Fibroblast of lung (primary cell): ENCODE results near the gene PDIA2. TPM values are rescaled to one million over a fixed set of nuclear protein-coding genes. Genes with fewer than 3 reads are reported as not detected.

Experiments
- DNase-seq, 2 donors: peaks; one replicate each; pipeline versions ENCODE4 v3.0.0 to v3.0.0-alpha.2; 2010; ENCODE audit warnings: low read depth in 2 of 2
- H2AFZ ChIP-seq: 2 replicates; pipeline ENCODE4 v1.5.1; 2012; ENCODE audit warnings: low read length, control low read depth, inconsistent platforms
- H3K27ac ChIP-seq: 2 replicates; pipeline ENCODE4 v1.5.1; 2011; ENCODE audit warnings: low read length, control low read depth; ENCODE audit not compliant: insufficient read depth
- H3K27me3 ChIP-seq: 2 replicates; pipeline ENCODE4 v1.5.1; 2011; ENCODE audit warnings: mild to moderate bottlenecking, low read length; ENCODE audit not compliant: control insufficient read depth, insufficient read depth
- H3K36me3 ChIP-seq: 2 replicates; pipeline ENCODE4 v1.5.1; 2011; ENCODE audit warnings: low read length; ENCODE audit not compliant: control insufficient read depth, insufficient read depth
- H3K4me1 ChIP-seq: 2 replicates; pipeline ENCODE4 v1.5.1; 2011; ENCODE audit warnings: low read length; ENCODE audit not compliant: control insufficient read depth, insufficient read depth; ENCODE audit errors: extremely low read depth
- H3K4me2 ChIP-seq: 2 replicates; pipeline ENCODE4 v1.5.1; 2011; ENCODE audit warnings: low read length, control low read depth; ENCODE audit not compliant: insufficient read depth; ENCODE audit errors: extremely low read depth
- H3K4me3 ChIP-seq, 4 experiments: fragments of 200-600 bp in 1 of 4; sonication (generic) in 1 of 4; replicated peaks in 1 of 4; 2 replicates each; pipeline ENCODE4 v1.5.1; 2011 to 2016; ENCODE audit warnings: low read length in 4 of 4, low read depth in 3 of 4, mild to moderate bottlenecking in 3 of 4, control low read depth in 2 of 4, inconsistent platforms in 1 of 4, mixed read lengths in 1 of 4; ENCODE audit not compliant: insufficient read depth in 1 of 4; ENCODE audit errors: control extremely low read depth in 1 of 4
- H3K79me2 ChIP-seq: 2 replicates; pipeline ENCODE4 v1.5.1; 2012; ENCODE audit warnings: mild to moderate bottlenecking, low read length, inconsistent platforms; ENCODE audit not compliant: control insufficient read depth, insufficient read depth
- H3K9ac ChIP-seq: 2 replicates; pipeline ENCODE4 v1.5.1; 2011; ENCODE audit warnings: mild to moderate bottlenecking, low read length, control low read depth; ENCODE audit not compliant: insufficient read depth
- H3K9me3 ChIP-seq: 2 replicates; pipeline ENCODE4 v1.5.1; 2012; ENCODE audit warnings: low read depth, low read length; ENCODE audit not compliant: control insufficient read depth, insufficient read depth
- H4K20me1 ChIP-seq: 2 replicates; pipeline ENCODE4 v1.5.1; 2011; ENCODE audit warnings: low read length; ENCODE audit not compliant: control insufficient read depth, insufficient read depth; ENCODE audit errors: extremely low read depth
- EZH2 ChIP-seq: IDR thresholded peaks from 2 replicates; pipeline ENCODE4 v1.5.1; 2012; ENCODE audit warnings: low read length, control low read depth, mild to moderate bottlenecking; ENCODE audit errors: missing control alignments
- polyA plus RNA-seq, 2 donors: library from polyadenylated mRNA; depleted of rRNA in 1 of 2; stranded (reverse) in 1 of 2; unstranded in 1 of 2; fragments of >200 nt; gene quantifications; 2 replicates each; pipeline ENCODE4 v1.2.1, GENCODE V29; 2011 to 2012; ENCODE audit warnings: missing spikeins in 1 of 2
- total RNA-seq: library from RNA; depleted of rRNA; stranded (reverse); fragments of >200 nt; gene quantifications from 2 replicates; pipeline ENCODE4 v1.2.1, GENCODE V29; 2014
- TF ChIP-seq, protein P1 (sequence below), 2 donors: IDR thresholded peaks in 1 of 2; conservative IDR thresholded peaks in 1 of 2; 1 replicate in 1 of 2; 2 replicates in 1 of 2; pipeline ENCODE4 v1.5.1; 2011 to 2012; ENCODE audit warnings: low read length in 2 of 2, control low read depth in 1 of 2, inconsistent platforms in 1 of 2, low read depth in 1 of 2, mild to moderate bottlenecking in 1 of 2

The PDIA2 gene
- total and polyA plus RNA-seq, 2 donors (not counting 1 experiment from before 2014, with no cell fraction given): 0.06 to 0.33 TPM

DNA sequence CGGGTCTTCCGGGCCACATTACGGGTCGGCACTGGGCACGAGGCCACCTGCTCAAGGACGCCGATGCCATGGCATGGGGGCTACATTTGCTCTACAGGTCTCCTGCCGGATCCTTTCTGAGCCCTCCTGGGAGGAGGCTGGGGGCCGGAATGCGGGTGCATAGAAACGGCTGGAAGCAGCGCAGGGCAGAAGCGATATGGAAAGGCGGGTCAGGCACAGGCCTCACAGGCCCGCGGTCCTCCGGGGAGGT lies 41.2 kb downstream of the PDIA2 start:
- Histone ChIP-seq H3K4me2 (no peak overlapping the region), H3K36me3 (no peaks in the 10 kb centered on the region), H4K20me1 (no peaks in the 10 kb centered on the region), H3K79me2 (peaks cover 3% of the 10 kb centered on the region), H3K9me3 (no peaks in the 10 kb centered on the region), H3K4me1 (peaks cover 11% of the 10 kb centered on the region), H3K27me3 (no peaks in the 10 kb centered on the region), H3K9ac (no peak overlapping the region), H3K27ac (no peak overlapping the region), H3K4me3 (no peak overlapping the region), H2AFZ (no peak overlapping the region)
- no peak for DNase-seq
- TF ChIP-seq, protein P1, sequence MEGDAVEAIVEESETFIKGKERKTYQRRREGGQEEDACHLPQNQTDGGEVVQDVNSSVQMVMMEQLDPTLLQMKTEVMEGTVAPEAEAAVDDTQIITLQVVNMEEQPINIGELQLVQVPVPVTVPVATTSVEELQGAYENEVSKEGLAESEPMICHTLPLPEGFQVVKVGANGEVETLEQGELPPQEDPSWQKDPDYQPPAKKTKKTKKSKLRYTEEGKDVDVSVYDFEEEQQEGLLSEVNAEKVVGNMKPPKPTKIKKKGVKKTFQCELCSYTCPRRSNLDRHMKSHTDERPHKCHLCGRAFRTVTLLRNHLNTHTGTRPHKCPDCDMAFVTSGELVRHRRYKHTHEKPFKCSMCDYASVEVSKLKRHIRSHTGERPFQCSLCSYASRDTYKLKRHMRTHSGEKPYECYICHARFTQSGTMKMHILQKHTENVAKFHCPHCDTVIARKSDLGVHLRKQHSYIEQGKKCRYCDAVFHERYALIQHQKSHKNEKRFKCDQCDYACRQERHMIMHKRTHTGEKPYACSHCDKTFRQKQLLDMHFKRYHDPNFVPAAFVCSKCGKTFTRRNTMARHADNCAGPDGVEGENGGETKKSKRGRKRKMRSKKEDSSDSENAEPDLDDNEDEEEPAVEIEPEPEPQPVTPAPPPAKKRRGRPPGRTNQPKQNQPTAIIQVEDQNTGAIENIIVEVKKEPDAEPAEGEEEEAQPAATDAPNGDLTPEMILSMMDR (conservative IDR thresholded peaks at IDR 0.05 in 1 of 2, IDR thresholded peaks at IDR 0.05 in 1 of 2; ENCODE audit: low read depth in 1 of 2, low read length in 2 of 2): no peak
- no peak for TF ChIP-seq EZH2

DNA sequence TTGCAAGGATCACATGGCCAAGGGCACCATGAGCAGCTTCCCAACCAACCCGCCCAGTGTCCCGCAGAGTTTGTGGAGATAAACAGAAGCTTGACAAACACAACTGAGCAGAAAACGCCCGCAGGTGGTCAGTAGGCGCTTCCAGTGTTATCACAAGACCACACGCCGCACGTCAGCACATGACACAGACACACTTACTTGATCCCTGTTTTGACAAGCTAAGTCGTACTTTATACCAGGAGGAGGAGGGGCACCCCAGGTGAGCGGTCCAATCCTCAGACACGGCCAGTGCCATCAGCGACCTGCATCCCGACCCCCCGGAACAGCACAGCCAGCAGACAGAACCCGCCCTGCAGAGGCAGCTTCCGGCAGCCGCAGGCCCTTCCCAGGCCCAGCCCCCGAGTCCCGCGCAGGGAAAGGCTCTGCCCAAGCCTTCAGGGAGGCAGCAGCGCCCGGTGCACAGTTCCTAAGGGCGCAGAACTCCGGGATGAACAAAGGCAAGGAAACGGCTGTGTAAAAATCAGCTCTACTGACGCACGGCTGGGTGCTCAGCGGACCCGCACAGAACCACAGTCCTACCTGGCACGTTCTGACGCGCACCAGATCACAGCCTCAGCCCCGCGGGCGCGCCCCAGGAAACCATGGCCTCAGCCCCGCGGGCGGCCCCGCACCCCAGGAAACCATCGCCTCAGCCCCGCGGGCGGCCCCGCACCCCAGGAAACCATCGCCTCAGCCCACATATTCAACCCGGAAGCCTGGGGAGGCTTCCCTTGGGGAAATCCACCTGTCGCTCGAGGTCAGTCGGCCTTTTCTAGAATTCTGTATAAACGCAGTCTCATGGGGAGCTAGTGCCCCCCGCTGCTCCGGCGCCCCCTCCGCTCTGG lies 41.7 kb downstream of the PDIA2 start:
- no peak overlapping the region for H3K9ac ChIP-seq
- H3K36me3 ChIP-seq: no peaks in the 10 kb centered on the region
- H3K27ac ChIP-seq: no peak overlapping the region
- H2AFZ ChIP-seq: no peak overlapping the region
- DNase-seq: no peak
- H3K4me2 ChIP-seq: no peak overlapping the region
- H3K4me1 ChIP-seq: peaks cover 11% of the 10 kb centered on the region
- TF ChIP-seq, protein P1 (conservative IDR thresholded peaks at IDR 0.05 in 1 of 2, IDR thresholded peaks at IDR 0.05 in 1 of 2; ENCODE audit: low read depth in 1 of 2, low read length in 2 of 2): no peak
- no peak for TF ChIP-seq EZH2
- no peaks in the 10 kb centered on the region for H4K20me1 ChIP-seq
- no peak overlapping the region for H3K4me3 ChIP-seq
- H3K79me2 ChIP-seq: peaks cover 3% of the 10 kb centered on the region
- no peaks in the 10 kb centered on the region for H3K9me3 ChIP-seq
- no peaks in the 10 kb centered on the region for H3K27me3 ChIP-seq

DNA sequence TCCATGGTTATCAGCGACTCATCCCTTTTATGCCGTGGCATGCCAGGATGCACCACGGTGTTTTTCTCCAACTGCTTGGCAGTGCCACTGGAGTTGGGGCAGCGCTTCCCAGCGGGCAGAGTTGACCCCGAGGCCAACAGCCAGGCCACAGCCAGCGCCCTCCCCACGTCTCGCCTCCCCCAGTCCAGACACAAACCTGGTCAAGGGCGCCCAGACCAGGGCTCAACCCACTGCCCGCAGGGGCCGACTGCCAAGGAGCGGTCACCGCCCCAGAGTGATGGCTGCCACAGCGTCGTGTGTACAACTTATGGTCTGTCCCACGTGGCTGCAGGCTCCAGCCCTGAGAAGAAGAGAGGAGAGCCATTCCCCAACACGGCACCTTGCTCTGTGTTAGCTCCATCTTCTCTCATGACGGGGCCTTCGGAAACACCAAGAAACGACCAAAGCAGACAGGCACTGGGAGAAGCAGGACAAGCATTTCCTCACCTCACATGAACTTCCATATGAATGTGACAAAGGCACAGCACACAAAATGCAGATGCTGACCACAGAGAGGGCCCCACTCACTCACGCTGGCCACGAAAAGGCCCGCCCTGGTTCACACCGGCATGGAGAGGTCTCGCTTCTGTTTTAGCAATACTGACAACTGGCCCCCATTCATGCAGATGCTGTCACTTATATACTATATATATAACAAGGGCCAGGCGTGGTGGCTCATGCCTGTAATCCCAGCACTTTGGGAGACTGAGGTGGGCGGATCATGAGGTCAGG lies 42.6 kb downstream of the PDIA2 start:
- H3K4me1 ChIP-seq: peaks cover 11% of the 10 kb centered on the region
- no peak overlapping the region for H3K27ac ChIP-seq
- H3K4me2 ChIP-seq: no peak overlapping the region
- no peaks in the 10 kb centered on the region for H3K36me3 ChIP-seq
- H2AFZ ChIP-seq: no peak overlapping the region
- peaks cover 5% of the 10 kb centered on the region for H3K79me2 ChIP-seq
- TF ChIP-seq, protein P1 (conservative IDR thresholded peaks at IDR 0.05 in 1 of 2, IDR thresholded peaks at IDR 0.05 in 1 of 2; ENCODE audit: low read depth in 1 of 2, low read length in 2 of 2): no peak
- no peak overlapping the region for H3K4me3 ChIP-seq
- H3K27me3 ChIP-seq: no peaks in the 10 kb centered on the region
- no peak for DNase-seq
- H3K9ac ChIP-seq: no peak overlapping the region
- no peaks in the 10 kb centered on the region for H3K9me3 ChIP-seq
- no peaks in the 10 kb centered on the region for H4K20me1 ChIP-seq
